ENCODE measurements around the gene C6orf89. TPM values are rescaled to one million over a fixed set of nuclear protein-coding genes. Genes with fewer than 3 reads are reported as not detected.

C6orf89 gene
- total RNA-seq, 4 donors from 2014 or later, result 18.6 to 34.9 (median 23.1) TPM

GRCh38 chr6:36843170-36843569 is 42.6 kb upstream of the C6orf89 start:
- intact Hi-C loops (cut with DNase I), result no loop called here
- DNase-seq, result no peak
- H3K9me3 ChIP-seq, result no peaks in the 10 kb centered on the region
- H3K4me1 ChIP-seq, result peaks cover 18 to 41% (median 19%) of the 10 kb centered on the region in 3 donors
- WGBS, 2 donors, result 60 to 69% methylated on average over 4 of the region's 4 CpGs
- no peak overlapping the region for H3K27ac ChIP-seq
- no peaks in the 10 kb centered on the region for H3K36me3 ChIP-seq
- H3K27me3 ChIP-seq, result peaks cover 0 to 30% (median 0%) of the 10 kb centered on the region in 4 donors
- no peak overlapping the region for H3K4me3 ChIP-seq
- no peak for TF ChIP-seq CTCF (IDR thresholded peaks at IDR 0.05)
- TF ChIP-seq POLR2A (IDR thresholded peaks at IDR 0.05), result no peak

GRCh38 chr6:36844232-36845170 is 41.3 kb upstream of the C6orf89 start:
- Histone ChIP-seq H3K27me3 (peaks cover 0 to 17% (median 0%) of the 10 kb centered on the region in 4 donors), H3K4me1 (peaks cover 19 to 45% (median 27%) of the 10 kb centered on the region in 3 donors), H3K9me3 (no peaks in the 10 kb centered on the region), H3K36me3 (no peaks in the 10 kb centered on the region), H3K27ac (no peak overlapping the region), H3K4me3 (no peak overlapping the region)
- intact Hi-C loops (cut with DNase I), result loop anchor here (5.0 kb wide), 1 partner anchor 77 kb away; no protein-coding TSS in a partner anchor
- 75 to 77% methylated on average over 19 of the region's 19 CpGs for WGBS, 2 donors
- TF ChIP-seq POLR2A (IDR thresholded peaks at IDR 0.05) (no peak), CTCF (IDR thresholded peaks at IDR 0.05) (no peak)
- no peak for DNase-seq

GRCh38 chr6:36845233-36845632 is 40.5 kb upstream of the C6orf89 start:
- DNase-seq, result no peak
- intact Hi-C loops (cut with DNase I), result loop anchor here (5.0 kb wide), 1 partner anchor 78 kb away; no protein-coding TSS in a partner anchor
- 68 to 87% methylated on average over 3 to 4 of the region's 4 CpGs for WGBS, 2 donors

GRCh38 chr6:36847152-36847551 is 38.6 kb upstream of the C6orf89 start:
- TF ChIP-seq CTCF (IDR thresholded peaks at IDR 0.05), result no peak
- TF ChIP-seq POLR2A (IDR thresholded peaks at IDR 0.05), result no peak
- Histone ChIP-seq H3K27ac (no peak overlapping the region), H3K4me3 (no peak overlapping the region), H3K27me3 (no peaks in the 10 kb centered on the region), H3K36me3 (no peaks in the 10 kb centered on the region), H3K9me3 (no peaks in the 10 kb centered on the region), H3K4me1 (peaks cover 8 to 48% (median 10%) of the 10 kb centered on the region in 3 donors)
- intact Hi-C loops (cut with DNase I), result loop anchor here (5.0 kb wide), 1 partner anchor 80 kb away; no protein-coding TSS in a partner anchor
- no peak for DNase-seq
- WGBS, 2 donors, result 81 to 90% methylated on average over 4 of the region's 4 CpGs

More at GRCh38 chr6:36845233-36845632, 40.5 kb upstream of the C6orf89 start:
- Histone ChIP-seq H3K9me3 (no peaks in the 10 kb centered on the region), H3K27ac (no peak overlapping the region), H3K27me3 (peaks cover 0 to 9% (median 0%) of the 10 kb centered on the region in 4 donors), H3K4me3 (no peak overlapping the region), H3K4me1 (peaks cover 15 to 45% (median 21%) of the 10 kb centered on the region in 3 donors), H3K36me3 (no peaks in the 10 kb centered on the region)
- TF ChIP-seq POLR2A (IDR thresholded peaks at IDR 0.05) (no peak), CTCF (IDR thresholded peaks at IDR 0.05) (no peak)

DNA sequence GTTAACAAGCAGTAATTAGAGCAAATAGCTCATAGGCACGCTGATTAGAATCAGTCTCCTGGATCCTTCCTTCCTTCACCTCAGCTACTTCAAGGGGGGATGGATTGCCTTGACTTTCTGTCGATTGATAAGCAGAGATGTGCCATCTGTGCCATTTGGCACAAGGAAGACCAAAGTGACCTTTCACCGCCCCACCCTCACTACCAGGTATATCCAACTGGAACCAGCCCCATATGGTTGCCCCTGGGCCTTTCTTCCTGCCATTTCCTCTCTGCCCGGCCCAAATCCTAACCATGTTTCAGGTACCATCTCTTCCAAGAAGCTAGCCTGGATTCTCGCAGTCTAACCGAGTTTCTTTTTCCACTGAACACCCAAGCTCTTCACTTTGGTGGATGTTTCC is 37.8 kb upstream of the C6orf89 start:
- no peak for DNase-seq
- Histone ChIP-seq H3K27ac (no peak overlapping the region), H3K27me3 (no peaks in the 10 kb centered on the region), H3K4me1 (peaks cover 14 to 54% (median 15%) of the 10 kb centered on the region in 3 donors), H3K9me3 (no peaks in the 10 kb centered on the region), H3K4me3 (no peak overlapping the region), H3K36me3 (no peaks in the 10 kb centered on the region)
- TF ChIP-seq POLR2A (IDR thresholded peaks at IDR 0.05) (no peak), CTCF (IDR thresholded peaks at IDR 0.05) (no peak)
- 85 to 89% methylated on average over 6 of the region's 6 CpGs for WGBS, 2 donors
- intact Hi-C loops (cut with DNase I), result loop anchor here (5.0 kb wide), 1 partner anchor 81 kb away; no protein-coding TSS in a partner anchor

Measured in esophagus squamous epithelium (tissue), 5 donors.